Esophagus squamous epithelium (tissue), 4 donors: ENCODE measurements around the gene QKI.

ENCODE experiments used
- CTCF ChIP-seq, 6 experiments: fragments of 450-650 bp in 4 of 6; fragments of 200-600 bp in 2 of 6; sonication (generic) in 2 of 6; IDR thresholded peaks; one replicate each; pipeline ENCODE4 v1.5.1; 2016 to 2019; ENCODE audit warnings: antibody characterized with exemption in 6 of 6, mild to moderate bottlenecking in 4 of 6, moderate library complexity in 4 of 6
- POLR2A ChIP-seq, 4 donors: fragments of 450-650 bp; IDR thresholded peaks; one replicate each; pipeline ENCODE4 v1.6.1; 2017; ENCODE audit warnings: antibody characterized with exemption in 4 of 4, mild to moderate bottlenecking in 4 of 4, moderate library complexity in 3 of 4

DNA sequence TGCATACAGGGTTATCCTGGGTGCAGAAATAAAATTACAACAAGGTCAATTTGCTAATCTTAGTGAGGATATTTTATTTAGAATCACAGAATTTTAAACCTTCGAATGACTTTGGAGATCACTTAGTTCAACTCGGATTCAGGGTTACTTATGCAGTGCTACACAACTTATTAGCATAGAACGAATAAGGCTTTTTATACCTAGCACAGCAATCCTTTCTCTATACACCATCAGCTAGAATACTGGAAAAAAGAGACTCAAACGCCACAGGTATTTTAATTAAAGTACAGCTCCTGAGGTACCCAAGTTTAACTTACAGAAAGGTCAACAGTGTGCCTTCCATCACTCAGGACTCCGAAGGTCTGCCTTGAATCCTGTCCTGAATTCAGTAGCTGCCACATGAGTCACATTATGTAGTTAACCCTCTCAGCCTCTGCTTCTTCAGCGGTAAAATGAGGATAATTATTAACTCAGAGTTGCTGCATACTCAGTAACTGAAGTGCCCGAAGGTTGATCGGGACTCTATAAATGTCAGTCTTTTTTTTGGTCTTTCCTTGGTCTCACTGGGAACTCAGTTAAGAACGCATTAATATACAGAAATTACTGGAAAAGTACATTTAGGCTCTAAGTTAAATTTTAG is 6.0 kb upstream of the QKI start:
- TF ChIP-seq CTCF (IDR thresholded peaks at IDR 0.05) (no peak), POLR2A (IDR thresholded peaks at IDR 0.05) (no peak)
